GM12873 (cell line): ENCODE measurements around the gene CCSER2.

Source experiments
- TF ChIP-seq, protein P1 (sequence below): IDR thresholded peaks from 2 replicates; pipeline ENCODE4 v1.5.1; 2012; ENCODE audit warnings: low read depth, mild to moderate bottlenecking, moderate library complexity, low read length, control low read depth; ENCODE audit not compliant: insufficient read depth; ENCODE audit errors: missing control alignments

Gene CCSER2, protein sequence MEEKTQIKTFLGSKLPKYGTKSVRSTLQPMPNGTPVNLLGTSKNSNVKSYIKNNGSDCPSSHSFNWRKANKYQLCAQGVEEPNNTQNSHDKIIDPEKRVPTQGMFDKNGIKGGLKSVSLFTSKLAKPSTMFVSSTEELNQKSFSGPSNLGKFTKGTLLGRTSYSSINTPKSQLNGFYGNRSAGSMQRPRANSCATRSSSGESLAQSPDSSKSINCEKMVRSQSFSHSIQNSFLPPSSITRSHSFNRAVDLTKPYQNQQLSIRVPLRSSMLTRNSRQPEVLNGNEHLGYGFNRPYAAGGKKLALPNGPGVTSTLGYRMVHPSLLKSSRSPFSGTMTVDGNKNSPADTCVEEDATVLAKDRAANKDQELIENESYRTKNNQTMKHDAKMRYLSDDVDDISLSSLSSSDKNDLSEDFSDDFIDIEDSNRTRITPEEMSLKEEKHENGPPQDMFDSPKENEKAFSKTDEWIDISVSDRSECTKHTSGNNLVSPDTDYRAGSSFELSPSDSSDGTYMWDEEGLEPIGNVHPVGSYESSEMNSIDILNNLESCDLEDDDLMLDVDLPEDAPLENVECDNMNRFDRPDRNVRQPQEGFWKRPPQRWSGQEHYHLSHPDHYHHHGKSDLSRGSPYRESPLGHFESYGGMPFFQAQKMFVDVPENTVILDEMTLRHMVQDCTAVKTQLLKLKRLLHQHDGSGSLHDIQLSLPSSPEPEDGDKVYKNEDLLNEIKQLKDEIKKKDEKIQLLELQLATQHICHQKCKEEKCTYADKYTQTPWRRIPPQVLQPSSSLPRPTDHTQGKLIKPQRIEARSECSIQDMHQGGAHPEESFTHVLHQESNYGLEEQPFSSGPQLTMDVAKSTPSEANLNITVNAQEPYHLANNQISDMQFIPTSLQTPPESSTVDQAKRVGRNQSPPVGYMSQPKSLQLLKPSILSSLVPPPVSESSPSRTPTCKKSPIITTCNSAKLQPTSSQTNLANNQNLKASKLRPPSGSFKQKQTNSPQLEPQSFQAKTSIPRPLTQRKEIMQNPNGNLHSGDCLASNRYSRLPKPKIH

DNA sequence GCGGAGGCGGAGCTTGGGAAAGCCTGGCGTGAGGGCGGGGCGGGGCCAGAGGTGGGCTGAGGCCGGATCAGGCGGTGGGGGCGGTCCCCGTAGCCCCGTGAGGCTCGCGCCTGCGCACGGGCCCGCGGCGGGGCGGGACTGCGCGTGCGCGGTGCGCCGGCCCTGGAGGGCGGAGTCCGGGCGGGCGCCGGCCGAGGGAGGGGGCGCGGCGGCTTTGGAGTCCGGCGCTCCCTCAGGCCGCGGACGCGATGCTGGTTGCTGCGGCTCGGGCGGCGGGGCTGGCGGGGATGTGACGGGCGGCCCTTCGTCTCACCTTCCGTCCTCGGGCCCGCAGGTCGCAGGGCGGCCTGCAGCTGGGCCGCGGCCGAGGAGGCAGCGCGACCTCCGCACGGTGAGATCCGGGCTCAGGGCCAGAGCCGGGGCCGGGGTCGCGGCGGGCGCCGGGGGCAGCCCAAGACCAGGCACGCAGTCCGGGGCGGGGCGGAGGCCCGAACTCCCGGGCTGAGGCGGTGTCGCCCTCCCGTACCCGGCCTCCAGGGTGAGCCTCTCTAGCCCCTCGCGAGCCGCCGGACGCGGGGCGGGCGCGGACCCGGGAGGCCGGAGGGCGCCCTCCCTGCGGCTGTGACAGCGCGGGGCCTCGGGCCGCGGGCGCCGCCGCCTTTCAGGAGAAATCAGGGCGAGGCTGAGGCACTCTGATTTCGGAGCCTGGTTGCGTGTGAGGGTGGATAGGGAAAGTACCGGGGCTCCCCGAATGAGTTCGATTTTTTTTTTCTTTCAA is at the start of gene CCSER2:
Gene CCSER2 (plus strand): TSS at position 172 of the 778 bp plus-strand sequence. CDS start 42,464 bp downstream, outside the sequence.
- TF ChIP-seq, protein P1, sequence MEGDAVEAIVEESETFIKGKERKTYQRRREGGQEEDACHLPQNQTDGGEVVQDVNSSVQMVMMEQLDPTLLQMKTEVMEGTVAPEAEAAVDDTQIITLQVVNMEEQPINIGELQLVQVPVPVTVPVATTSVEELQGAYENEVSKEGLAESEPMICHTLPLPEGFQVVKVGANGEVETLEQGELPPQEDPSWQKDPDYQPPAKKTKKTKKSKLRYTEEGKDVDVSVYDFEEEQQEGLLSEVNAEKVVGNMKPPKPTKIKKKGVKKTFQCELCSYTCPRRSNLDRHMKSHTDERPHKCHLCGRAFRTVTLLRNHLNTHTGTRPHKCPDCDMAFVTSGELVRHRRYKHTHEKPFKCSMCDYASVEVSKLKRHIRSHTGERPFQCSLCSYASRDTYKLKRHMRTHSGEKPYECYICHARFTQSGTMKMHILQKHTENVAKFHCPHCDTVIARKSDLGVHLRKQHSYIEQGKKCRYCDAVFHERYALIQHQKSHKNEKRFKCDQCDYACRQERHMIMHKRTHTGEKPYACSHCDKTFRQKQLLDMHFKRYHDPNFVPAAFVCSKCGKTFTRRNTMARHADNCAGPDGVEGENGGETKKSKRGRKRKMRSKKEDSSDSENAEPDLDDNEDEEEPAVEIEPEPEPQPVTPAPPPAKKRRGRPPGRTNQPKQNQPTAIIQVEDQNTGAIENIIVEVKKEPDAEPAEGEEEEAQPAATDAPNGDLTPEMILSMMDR, result peak; percentile 13

DNA sequence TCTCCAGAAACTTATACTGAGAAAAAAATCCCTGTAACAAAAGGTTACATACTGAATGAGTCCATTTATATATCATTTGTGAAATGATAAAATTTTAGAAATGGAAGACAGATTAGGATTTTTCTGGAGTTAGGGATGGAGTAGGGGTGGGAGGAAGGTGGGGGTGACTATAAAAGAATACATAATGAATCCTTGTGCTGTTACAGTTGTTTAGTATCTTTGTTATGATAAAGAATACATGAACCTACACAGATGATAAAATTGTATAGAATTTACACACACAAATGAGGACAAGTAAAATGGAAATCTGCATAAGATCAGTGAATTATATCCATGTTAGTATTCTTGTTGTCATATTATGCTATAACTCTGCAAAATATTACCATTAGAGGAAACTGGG is 41.7 kb upstream of the CCSER2 start:
- TF ChIP-seq, protein P1, result no peak

DNA sequence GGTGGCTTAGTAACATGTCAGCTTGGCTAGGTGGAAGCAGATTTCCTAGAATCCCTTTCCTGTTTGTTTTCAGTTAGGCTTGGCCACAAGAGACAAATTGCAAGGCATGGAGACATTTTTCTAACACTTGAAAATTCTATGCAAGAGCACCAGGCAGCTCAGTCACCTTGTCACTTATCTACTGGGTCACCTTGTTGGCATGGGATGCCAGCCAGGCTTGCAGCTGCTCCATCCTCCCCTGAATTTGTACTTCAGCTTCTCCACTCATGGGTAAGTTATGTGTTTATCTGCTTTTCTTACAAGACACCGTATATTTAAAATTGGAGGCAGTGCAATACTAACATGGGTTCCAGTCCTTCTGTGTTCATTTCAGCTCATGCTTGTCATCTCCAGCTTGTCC is 40.2 kb upstream of the CCSER2 start:
- TF ChIP-seq, protein P1, result no peak

DNA sequence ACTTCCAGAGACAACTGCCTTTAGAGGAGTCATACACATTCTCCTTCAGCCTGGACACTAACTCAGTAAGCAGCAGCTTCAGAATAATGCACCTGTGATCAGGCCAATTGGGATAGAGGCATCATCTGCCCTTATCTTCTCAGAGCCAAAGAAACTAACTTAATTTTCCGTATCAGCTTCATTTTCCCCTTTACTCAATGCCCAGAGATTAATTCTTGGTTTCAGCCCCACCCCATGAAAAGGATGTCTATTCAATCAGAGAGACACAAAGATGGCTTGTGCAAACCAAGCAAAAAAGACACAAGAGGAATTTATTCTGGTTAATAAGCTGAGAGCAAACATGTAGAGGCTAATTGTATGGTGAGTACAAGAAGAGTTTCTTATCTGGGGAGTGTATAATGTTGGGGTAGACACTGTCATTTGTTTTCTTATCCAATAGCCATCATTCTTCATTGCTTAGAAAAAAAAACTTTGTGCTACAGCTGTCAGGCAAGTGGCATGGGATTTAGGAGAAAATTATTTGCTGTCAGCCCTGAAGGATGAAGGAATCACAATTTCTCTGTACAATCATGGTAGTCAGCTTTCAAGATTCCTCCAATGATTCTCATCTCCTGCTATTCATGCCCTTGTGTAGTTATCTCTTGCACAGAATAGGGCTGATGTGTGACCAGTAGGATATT is 38.7 kb upstream of the CCSER2 start:
- TF ChIP-seq, protein P1, result no peak

DNA sequence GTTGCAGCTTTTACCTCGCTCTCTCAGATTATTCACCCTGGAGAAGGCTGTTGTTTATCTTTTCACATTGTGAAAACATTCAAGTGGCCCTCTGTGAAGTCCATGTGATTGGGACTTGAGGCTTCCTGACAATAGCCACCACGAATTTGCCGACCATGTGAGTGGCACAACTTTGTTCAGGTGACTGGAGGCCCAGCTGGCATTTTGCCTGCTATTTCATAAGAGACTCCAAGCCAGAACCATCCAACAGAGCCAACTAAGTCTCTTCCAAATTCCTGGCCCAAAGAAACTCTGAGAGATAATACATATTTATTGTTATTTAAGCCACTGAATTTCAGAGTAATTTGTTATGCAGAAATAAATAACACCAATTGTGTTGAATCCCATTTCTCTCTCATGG is 38.2 kb upstream of the CCSER2 start:
- TF ChIP-seq, protein P1, result no peak

DNA sequence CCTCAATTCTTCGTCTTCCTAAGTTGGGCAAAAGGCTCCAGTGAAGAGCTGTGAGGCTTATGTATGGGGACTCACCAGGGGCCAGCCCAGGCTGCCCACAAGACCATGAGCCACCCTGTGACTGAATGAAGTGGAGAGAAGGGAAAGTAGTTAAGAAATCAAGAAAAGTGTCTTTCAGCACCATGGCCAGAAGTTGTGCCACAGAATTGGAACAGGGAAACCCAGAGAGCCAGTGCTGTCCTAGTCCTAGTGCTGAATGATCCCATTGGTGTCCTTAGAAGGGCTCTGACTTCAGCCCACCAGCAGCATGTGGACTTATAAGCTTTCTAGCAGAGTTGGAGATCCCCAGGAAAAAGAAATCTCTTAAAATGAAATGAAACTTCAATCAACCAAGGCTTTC is 37.0 kb upstream of the CCSER2 start:
- TF ChIP-seq, protein P1, result no peak
